Measurements from ENCODE around the gene CEP164. TPM values are rescaled to one million over a fixed set of nuclear protein-coding genes. Genes with fewer than 3 reads are reported as not detected.

Gene CEP164
- total RNA-seq, 1 experiment from 2014 or later = 25.4 TPM

DNA sequence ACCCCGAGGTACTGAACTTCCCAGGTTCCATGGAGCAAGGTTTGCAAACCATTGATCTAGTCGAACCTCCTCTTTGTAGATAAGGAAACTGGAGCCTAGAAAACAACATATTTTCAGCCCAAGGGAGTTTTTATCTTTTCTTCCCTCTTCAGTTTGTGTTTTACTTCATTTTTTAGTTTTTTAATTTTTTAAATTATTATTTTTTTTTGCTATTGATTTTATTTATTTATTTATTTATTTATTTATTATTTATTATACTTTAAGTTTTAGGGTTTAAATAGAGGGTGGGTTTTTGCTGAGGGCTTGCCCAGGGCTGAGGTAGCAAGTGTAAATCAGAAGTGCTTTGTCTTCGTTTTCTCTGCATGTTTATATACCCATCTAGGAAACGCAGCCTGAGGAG lies 26.9 kb downstream of the CEP164 start:
- no peak overlapping the region for H3K4me3 Mint-ChIP-seq (ENCODE audit: low read depth, unreplicated experiment)
- intact Hi-C loops (cut with micrococcal nuclease; ENCODE audit: unreplicated experiment) = no loop called here
- no TSS peak for BruUV-seq (replicated peaks)
- DNase-seq = no peak
- no peak overlapping the region for H3K27ac Mint-ChIP-seq (ENCODE audit: unreplicated experiment)
- no peaks in the 10 kb centered on the region for H3K27me3 Mint-ChIP-seq (ENCODE audit: unreplicated experiment)
- TF ChIP-seq, protein P1, sequence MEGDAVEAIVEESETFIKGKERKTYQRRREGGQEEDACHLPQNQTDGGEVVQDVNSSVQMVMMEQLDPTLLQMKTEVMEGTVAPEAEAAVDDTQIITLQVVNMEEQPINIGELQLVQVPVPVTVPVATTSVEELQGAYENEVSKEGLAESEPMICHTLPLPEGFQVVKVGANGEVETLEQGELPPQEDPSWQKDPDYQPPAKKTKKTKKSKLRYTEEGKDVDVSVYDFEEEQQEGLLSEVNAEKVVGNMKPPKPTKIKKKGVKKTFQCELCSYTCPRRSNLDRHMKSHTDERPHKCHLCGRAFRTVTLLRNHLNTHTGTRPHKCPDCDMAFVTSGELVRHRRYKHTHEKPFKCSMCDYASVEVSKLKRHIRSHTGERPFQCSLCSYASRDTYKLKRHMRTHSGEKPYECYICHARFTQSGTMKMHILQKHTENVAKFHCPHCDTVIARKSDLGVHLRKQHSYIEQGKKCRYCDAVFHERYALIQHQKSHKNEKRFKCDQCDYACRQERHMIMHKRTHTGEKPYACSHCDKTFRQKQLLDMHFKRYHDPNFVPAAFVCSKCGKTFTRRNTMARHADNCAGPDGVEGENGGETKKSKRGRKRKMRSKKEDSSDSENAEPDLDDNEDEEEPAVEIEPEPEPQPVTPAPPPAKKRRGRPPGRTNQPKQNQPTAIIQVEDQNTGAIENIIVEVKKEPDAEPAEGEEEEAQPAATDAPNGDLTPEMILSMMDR (IDR thresholded peaks at IDR 0.05; ENCODE audit: unreplicated experiment) = no peak
- CTCF ChIA-PET = no interaction called here
- H3K36me3 Mint-ChIP-seq (ENCODE audit: insufficient read depth, unreplicated experiment) = no peaks in the 10 kb centered on the region
- no peaks in the 10 kb centered on the region for H3K4me1 Mint-ChIP-seq (ENCODE audit: low read depth, unreplicated experiment)
- no peaks in the 10 kb centered on the region for H3K9me3 Mint-ChIP-seq (ENCODE audit: low read depth, unreplicated experiment)

DNA sequence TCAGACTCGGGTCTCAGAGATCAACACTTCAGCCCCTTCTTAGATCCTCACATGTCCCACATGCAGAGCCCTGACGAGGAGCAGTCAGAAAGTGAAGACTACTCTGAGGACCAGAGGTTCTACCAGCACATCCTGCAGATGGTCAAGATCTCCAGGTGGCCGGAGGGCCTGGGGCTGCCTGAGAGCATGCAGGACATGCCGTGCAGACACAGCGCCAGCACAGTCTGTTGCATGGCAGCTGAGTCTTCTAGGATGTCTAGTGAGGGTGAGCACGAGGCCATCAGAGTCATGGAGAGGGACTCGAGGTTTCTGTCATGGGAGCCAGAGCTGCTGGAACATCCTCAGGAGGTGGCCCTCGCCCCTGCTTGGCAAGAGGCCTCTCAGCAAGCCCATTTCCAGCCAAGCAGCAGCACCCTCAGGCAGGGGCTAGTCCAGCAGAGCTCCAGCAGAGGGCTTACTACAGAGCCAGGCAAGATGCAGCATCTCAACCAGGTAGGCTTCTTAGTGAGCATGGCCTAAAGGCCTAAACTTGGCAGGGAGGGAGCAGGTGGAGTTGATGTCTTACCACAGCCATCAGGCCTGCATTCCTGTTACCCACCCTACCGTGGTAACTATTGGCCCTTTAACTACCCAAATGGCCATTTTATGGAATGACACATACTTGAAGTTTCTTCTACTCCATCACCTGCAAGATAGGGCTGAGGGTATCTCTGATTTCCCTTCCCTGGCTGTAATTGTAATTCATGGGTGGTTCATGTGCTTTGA lies 28.7 kb downstream of the CEP164 start:
- H3K27ac Mint-ChIP-seq (ENCODE audit: unreplicated experiment) = no peak overlapping the region
- no peak overlapping the region for H3K4me3 Mint-ChIP-seq (ENCODE audit: low read depth, unreplicated experiment)
- TF ChIP-seq, protein P1 (IDR thresholded peaks at IDR 0.05; ENCODE audit: unreplicated experiment) = no peak
- H3K27me3 Mint-ChIP-seq (ENCODE audit: unreplicated experiment) = no peaks in the 10 kb centered on the region
- no TSS peak for BruUV-seq (replicated peaks)
- DNase-seq = no peak
- CTCF ChIA-PET = interaction anchor here (0.6 kb wide), 1 partner anchor 188 kb away, joined by 4 read pairs; no protein-coding TSS in a partner anchor
- no peaks in the 10 kb centered on the region for H3K36me3 Mint-ChIP-seq (ENCODE audit: insufficient read depth, unreplicated experiment)
- intact Hi-C loops (cut with micrococcal nuclease; ENCODE audit: unreplicated experiment) = no loop called here
- no peaks in the 10 kb centered on the region for H3K4me1 Mint-ChIP-seq (ENCODE audit: low read depth, unreplicated experiment)
- H3K9me3 Mint-ChIP-seq (ENCODE audit: low read depth, unreplicated experiment) = no peaks in the 10 kb centered on the region

DNA sequence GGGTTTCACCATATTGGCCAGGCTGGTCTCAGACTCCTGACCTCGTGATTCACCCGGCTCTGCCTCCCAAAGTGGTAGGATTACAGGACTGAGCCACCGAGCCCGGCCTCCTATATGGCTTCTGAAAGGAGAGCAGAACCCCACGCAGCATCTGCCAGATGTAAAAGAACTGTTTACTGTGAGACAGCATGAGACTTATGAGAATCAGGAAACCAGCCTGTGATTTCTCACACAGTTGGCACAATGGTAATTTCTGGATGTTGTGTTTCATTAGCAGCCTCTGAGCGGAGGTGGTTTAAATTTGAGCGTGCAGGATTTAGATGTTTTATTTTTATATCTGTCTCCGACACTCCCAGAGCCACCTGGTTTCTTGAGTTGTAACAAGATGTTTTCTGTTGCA lies 33.8 kb downstream of the CEP164 start:
- TF ChIP-seq, protein P1 (IDR thresholded peaks at IDR 0.05; ENCODE audit: unreplicated experiment) = no peak
- Mint-ChIP-seq H3K27ac (ENCODE audit: unreplicated experiment) (no peak overlapping the region), H3K9me3 (ENCODE audit: low read depth, unreplicated experiment) (no peaks in the 10 kb centered on the region), H3K27me3 (ENCODE audit: unreplicated experiment) (no peaks in the 10 kb centered on the region), H3K36me3 (ENCODE audit: insufficient read depth, unreplicated experiment) (peaks cover 6% of the 10 kb centered on the region), H3K4me3 (ENCODE audit: low read depth, unreplicated experiment) (no peak overlapping the region), H3K4me1 (ENCODE audit: low read depth, unreplicated experiment) (no peaks in the 10 kb centered on the region)
- BruUV-seq (replicated peaks) = no TSS peak
- DNase-seq = no peak
- CTCF ChIA-PET = no interaction called here
- intact Hi-C loops (cut with micrococcal nuclease; ENCODE audit: unreplicated experiment) = no loop called here

DNA sequence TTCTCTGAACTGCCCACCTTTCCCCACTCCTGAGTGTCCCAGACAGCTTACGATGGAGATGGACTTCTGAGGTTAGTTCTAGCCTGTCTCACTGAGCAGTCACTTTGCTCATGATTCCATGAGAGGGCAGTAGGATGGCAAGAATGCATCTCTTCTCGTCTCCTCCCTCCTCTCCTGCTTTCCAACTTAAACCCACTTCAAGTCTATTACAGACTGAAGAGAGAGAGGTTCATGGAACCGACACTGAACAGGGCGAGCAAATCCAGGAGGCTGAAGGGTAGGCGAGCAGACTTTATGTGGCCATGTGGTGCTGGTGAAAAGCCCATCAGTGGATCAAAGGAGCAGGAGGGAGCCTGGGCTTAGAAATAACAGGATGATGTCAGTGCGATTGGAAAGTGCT lies 38.6 kb downstream of the CEP164 start:
- Mint-ChIP-seq H3K36me3 (ENCODE audit: insufficient read depth, unreplicated experiment) (peaks cover 6% of the 10 kb centered on the region), H3K27ac (ENCODE audit: unreplicated experiment) (no peak overlapping the region), H3K27me3 (ENCODE audit: unreplicated experiment) (no peaks in the 10 kb centered on the region), H3K9me3 (ENCODE audit: low read depth, unreplicated experiment) (no peaks in the 10 kb centered on the region), H3K4me3 (ENCODE audit: low read depth, unreplicated experiment) (no peak overlapping the region), H3K4me1 (ENCODE audit: low read depth, unreplicated experiment) (no peaks in the 10 kb centered on the region)
- no peak for DNase-seq
- CTCF ChIA-PET = interaction anchor here (0.6 kb wide), 1 partner anchor 941 kb away, joined by 5 read pairs; no protein-coding TSS in a partner anchor
- TF ChIP-seq, protein P1 (IDR thresholded peaks at IDR 0.05; ENCODE audit: unreplicated experiment) = no peak
- intact Hi-C loops (cut with micrococcal nuclease; ENCODE audit: unreplicated experiment) = no loop called here
- BruUV-seq (replicated peaks) = no TSS peak
